IMR-90 (cell line): ENCODE results near the gene ARMC8. TPM values are rescaled to one million over a fixed set of nuclear protein-coding genes. Genes with fewer than 3 reads are reported as not detected.

ENCODE experiments used
- ATAC-seq: fragments of 200-7000 bp; cut with Tn5 transposase; 2 replicates; pipeline ENCODE4 v1.9.1; 2020; ENCODE audit warnings: low read depth, mild to moderate bottlenecking, moderate library complexity
- BruUV-seq: library from RNA; stranded (reverse); fragments of 400-500 nt; replicated peaks from 2 replicates; lab custom pipeline; 2021; lab: Mats Ljungman, UMichigan
- CTCF ChIA-PET: fragments of 300-600 bp; formaldehyde crosslinking; extraction: SDS; loops from one replicate; lab custom pipeline; 2021; ENCODE audit warnings: antibody characterized with exemption; lab: Yijun Ruan, JAX
- POLR2A ChIA-PET: fragments of 300-600 bp; sonication (Branson Sonifier 250); formaldehyde crosslinking; loops from one replicate; lab custom pipeline; 2022; ENCODE audit warnings: antibody characterized with exemption; ENCODE audit not compliant: unreplicated experiment; lab: Charles Lee
- DNase-seq: peaks from one replicate; pipeline ENCODE4 v3.0.0; 2013
- H2AFZ ChIP-seq: replicated peaks from 2 replicates; pipeline ENCODE3; 2013; ENCODE audit warnings: low read length, mild to moderate bottlenecking; ENCODE audit not compliant: poor library complexity
- H2AK5ac ChIP-seq: 2 replicates; pipeline ENCODE4 v1.6.1; 2013; ENCODE audit warnings: low read depth, low read length, inconsistent platforms
- H2AK9ac ChIP-seq: replicated peaks from 2 replicates; pipeline ENCODE3; 2013; ENCODE audit warnings: mild to moderate bottlenecking, low read depth, low read length, moderate library complexity; ENCODE audit not compliant: poor library complexity
- H2BK120ac ChIP-seq: 2 replicates; pipeline ENCODE4 v1.6.1; 2013; ENCODE audit warnings: low read depth, low read length, inconsistent platforms
- H2BK15ac ChIP-seq: 3 replicates; pipeline ENCODE4 v1.6.1; 2013; ENCODE audit warnings: low read depth, low read length, inconsistent platforms
- H2BK20ac ChIP-seq: 2 replicates; pipeline ENCODE4 v1.6.1; 2013; ENCODE audit warnings: low read depth, mild to moderate bottlenecking, inconsistent platforms, low read length, moderate library complexity
- H2BK5ac ChIP-seq: 2 replicates; pipeline ENCODE4 v1.6.1; 2013; ENCODE audit warnings: mild to moderate bottlenecking, low read depth, low read length, inconsistent platforms; ENCODE audit not compliant: poor library complexity, severe bottlenecking
- H3K14ac ChIP-seq: replicated peaks from 2 replicates; pipeline ENCODE4 v1.6.1; 2013; ENCODE audit warnings: low read depth, low read length, inconsistent platforms
- H3K18ac ChIP-seq: 2 replicates; pipeline ENCODE4 v1.6.1; 2013; ENCODE audit warnings: low read depth, low read length, control low read depth
- H3K23ac ChIP-seq: 2 replicates; pipeline ENCODE4 v1.6.1; 2013; ENCODE audit warnings: low read depth, low read length, inconsistent platforms
- H3K27ac ChIP-seq: 2 replicates; pipeline ENCODE4 v1.5.1; 2013; ENCODE audit warnings: mild to moderate bottlenecking, control low read depth, low read length; ENCODE audit not compliant: insufficient read depth
- H3K27me3 ChIP-seq: 2 replicates; pipeline ENCODE4 v1.6.1; 2013; ENCODE audit warnings: low read length; ENCODE audit not compliant: control insufficient read depth, insufficient read depth
- H3K36me3 ChIP-seq: 2 replicates; pipeline ENCODE4 v1.6.1; 2013; ENCODE audit warnings: low read length, mixed read lengths; ENCODE audit not compliant: control insufficient read depth, insufficient read depth
- H3K4ac ChIP-seq: 2 replicates; pipeline ENCODE4 v1.6.1; 2013; ENCODE audit warnings: low read depth, low read length, inconsistent platforms
- H3K4me1 ChIP-seq: 2 replicates; pipeline ENCODE4 v1.6.1; 2013; ENCODE audit warnings: low read length, mixed read lengths; ENCODE audit not compliant: control insufficient read depth, insufficient read depth
- H3K4me2 ChIP-seq: 2 replicates; pipeline ENCODE4 v1.6.1; 2013; ENCODE audit warnings: low read depth, mild to moderate bottlenecking, control low read depth, low read length, moderate library complexity
- H3K4me3 ChIP-seq: 2 replicates; pipeline ENCODE4 v1.5.1; 2013; ENCODE audit warnings: low read depth, mild to moderate bottlenecking, control low read depth, low read length, moderate library complexity; ENCODE audit not compliant: insufficient read depth
- H3K56ac ChIP-seq: 2 replicates; pipeline ENCODE4 v1.6.1; 2013; ENCODE audit warnings: low read length, inconsistent platforms; ENCODE audit not compliant: insufficient read depth; ENCODE audit errors: extremely low read depth
- H3K79me1 ChIP-seq, 2 experiments: 2 replicates each; pipeline ENCODE4 v1.6.1; 2013; ENCODE audit warnings: low read length in 2 of 2, inconsistent platforms in 1 of 2, low read depth in 1 of 2
- H3K9ac ChIP-seq: 2 replicates; pipeline ENCODE4 v1.6.1; 2013; ENCODE audit warnings: low read depth, low read length, control low read depth
- H3K9me1 ChIP-seq: 2 replicates; pipeline ENCODE4 v1.6.1; 2013; ENCODE audit warnings: low read length, inconsistent platforms; ENCODE audit not compliant: insufficient read depth
- H3K9me3 ChIP-seq: 2 replicates; pipeline ENCODE4 v1.6.1; 2013; ENCODE audit warnings: low read length; ENCODE audit not compliant: control insufficient read depth, insufficient read depth
- H4K20me1 ChIP-seq: 2 replicates; pipeline ENCODE4 v1.6.1; 2013; ENCODE audit warnings: low read length, inconsistent platforms; ENCODE audit not compliant: insufficient read depth
- H4K5ac ChIP-seq: 2 replicates; pipeline ENCODE4 v1.6.1; 2013; ENCODE audit warnings: mild to moderate bottlenecking, low read depth, low read length, control low read depth
- H4K8ac ChIP-seq, 2 experiments: 2 replicates each; pipeline ENCODE4 v1.6.1; 2013; ENCODE audit warnings: low read depth in 2 of 2, low read length in 2 of 2, control low read depth in 1 of 2, inconsistent platforms in 1 of 2
- H4K91ac ChIP-seq: 2 replicates; pipeline ENCODE4 v1.6.1; 2013; ENCODE audit warnings: low read depth, low read length, inconsistent platforms; ENCODE audit not compliant: insufficient read depth
- RCOR1 ChIP-seq: IDR thresholded peaks from 2 replicates; pipeline ENCODE4 v1.6.1; 2012; ENCODE audit warnings: mild to moderate bottlenecking, low read length, improper control_type of control experiment; ENCODE audit not compliant: insufficient replicate concordance
- WGBS, 2 experiments: methylation state at CpG; one replicate each; pipeline versions ENCODE4 v1.1.5 to v1.1.7; 2013; ENCODE audit warnings: missing lambda C conversion rate in 2 of 2; ENCODE audit not compliant: insufficient read length in 1 of 2; ENCODE audit errors: extremely low coverage in 2 of 2; 5-methylcytosine and 5-hydroxymethylcytosine counted together
- dilution Hi-C: fragments of 300-500 bp; cut with HindIII; formaldehyde crosslinking; loops from one replicate; pipeline ENCODE4 v1.14.3; 2018; ENCODE audit warnings: low sequenced_read_pairs; ENCODE audit not compliant: unreplicated experiment
- in situ Hi-C: fragments of 300-500 bp; cut with MboI; formaldehyde crosslinking; loops from 3 replicates; pipeline ENCODE4 v1.14.3; 2019; ENCODE audit warnings: low sequenced_read_pairs, inconsistent platforms, mixed read lengths
- intact Hi-C: fragments of 100-400 bp; cut with micrococcal nuclease; formaldehyde crosslinking; loops from 2 replicates; pipeline ENCODE4 v1.10.0; 2022
- polyA plus RNA-seq, 3 experiments: library from polyadenylated mRNA; depleted of rRNA; stranded (reverse); fragments of >200 nt; gene quantifications; 2 replicates each; pipeline ENCODE4 v1.2.3, GENCODE V29; 2012; ENCODE audit warnings: low replicate concordance in 1 of 3
- total RNA-seq: library from RNA; depleted of rRNA; stranded (reverse); fragments of >200 nt; gene quantifications from 2 replicates; pipeline ENCODE4 v1.2.3, GENCODE V29; 2012

ARMC8 gene
- total and polyA plus RNA-seq, 2 of the 4 experiments (the other 2 are of a cell fraction) = 39.1 to 75.1 TPM

GRCh38 chr3:138336454-138336999 lies 149.4 kb downstream of the ARMC8 start:
- no peak overlapping the region for H3K9ac ChIP-seq
- H2AFZ ChIP-seq = no peak overlapping the region
- H3K9me1 ChIP-seq = no peaks in the 10 kb centered on the region
- H3K18ac ChIP-seq = no peak overlapping the region
- no peaks in the 10 kb centered on the region for H4K20me1 ChIP-seq
- H3K23ac ChIP-seq = no peak overlapping the region
- 60% methylated on average over 1 of the region's 4 CpGs; no CpG with 5 or more reads in 1 of the 2 experiments for WGBS, 2 experiments
- H3K4me3 ChIP-seq = no peak overlapping the region
- no peaks in the 10 kb centered on the region for H3K4me1 ChIP-seq
- no peaks in the 10 kb centered on the region for H3K9me3 ChIP-seq
- H3K27me3 ChIP-seq = peaks cover 27% of the 10 kb centered on the region
- TF ChIP-seq RCOR1 = no peak
- H2BK120ac ChIP-seq = no peak overlapping the region
- in situ Hi-C loops (no loop called here), intact Hi-C loops (no loop called here), dilution Hi-C loops (no loop called here)
- CTCF ChIA-PET = interaction anchor here (0.8 to 1.3 kb wide), 2 partner anchors 11 to 81 kb away, joined by 3 read pairs; no protein-coding TSS in a partner anchor
- H3K79me1 ChIP-seq = no peaks in the 10 kb centered on the region
- no peak overlapping the region for H3K4me2 ChIP-seq
- H2AK9ac ChIP-seq = no peak overlapping the region
- no peak overlapping the region for H3K27ac ChIP-seq
- no peak overlapping the region for H3K14ac ChIP-seq
- no peak overlapping the region for H3K56ac ChIP-seq
- no peak overlapping the region for H2BK15ac ChIP-seq
- no peak overlapping the region for H4K8ac ChIP-seq
- H2AK5ac ChIP-seq = no peak overlapping the region
- H3K36me3 ChIP-seq = no peaks in the 10 kb centered on the region
- H2BK5ac ChIP-seq = no peak overlapping the region
- ATAC-seq (no peak), DNase-seq (no peak)
- H4K5ac ChIP-seq = no peak overlapping the region
- no peak overlapping the region for H2BK20ac ChIP-seq
- H4K91ac ChIP-seq = no peak overlapping the region
- no TSS peak for BruUV-seq
- POLR2A ChIA-PET = no interaction called here
- H3K4ac ChIP-seq = no peak overlapping the region
